LNCAP (cell line): ENCODE measurements around the gene RNF130.

Source experiments
- TF ChIP-seq, protein P1 (sequence below): fragments of 450-650 bp; IDR thresholded peaks from 2 replicates; pipeline ENCODE4 v1.5.1; 2017; ENCODE audit warnings: mild to moderate bottlenecking

RNF130 gene, protein sequence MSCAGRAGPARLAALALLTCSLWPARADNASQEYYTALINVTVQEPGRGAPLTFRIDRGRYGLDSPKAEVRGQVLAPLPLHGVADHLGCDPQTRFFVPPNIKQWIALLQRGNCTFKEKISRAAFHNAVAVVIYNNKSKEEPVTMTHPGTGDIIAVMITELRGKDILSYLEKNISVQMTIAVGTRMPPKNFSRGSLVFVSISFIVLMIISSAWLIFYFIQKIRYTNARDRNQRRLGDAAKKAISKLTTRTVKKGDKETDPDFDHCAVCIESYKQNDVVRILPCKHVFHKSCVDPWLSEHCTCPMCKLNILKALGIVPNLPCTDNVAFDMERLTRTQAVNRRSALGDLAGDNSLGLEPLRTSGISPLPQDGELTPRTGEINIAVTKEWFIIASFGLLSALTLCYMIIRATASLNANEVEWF

DNA sequence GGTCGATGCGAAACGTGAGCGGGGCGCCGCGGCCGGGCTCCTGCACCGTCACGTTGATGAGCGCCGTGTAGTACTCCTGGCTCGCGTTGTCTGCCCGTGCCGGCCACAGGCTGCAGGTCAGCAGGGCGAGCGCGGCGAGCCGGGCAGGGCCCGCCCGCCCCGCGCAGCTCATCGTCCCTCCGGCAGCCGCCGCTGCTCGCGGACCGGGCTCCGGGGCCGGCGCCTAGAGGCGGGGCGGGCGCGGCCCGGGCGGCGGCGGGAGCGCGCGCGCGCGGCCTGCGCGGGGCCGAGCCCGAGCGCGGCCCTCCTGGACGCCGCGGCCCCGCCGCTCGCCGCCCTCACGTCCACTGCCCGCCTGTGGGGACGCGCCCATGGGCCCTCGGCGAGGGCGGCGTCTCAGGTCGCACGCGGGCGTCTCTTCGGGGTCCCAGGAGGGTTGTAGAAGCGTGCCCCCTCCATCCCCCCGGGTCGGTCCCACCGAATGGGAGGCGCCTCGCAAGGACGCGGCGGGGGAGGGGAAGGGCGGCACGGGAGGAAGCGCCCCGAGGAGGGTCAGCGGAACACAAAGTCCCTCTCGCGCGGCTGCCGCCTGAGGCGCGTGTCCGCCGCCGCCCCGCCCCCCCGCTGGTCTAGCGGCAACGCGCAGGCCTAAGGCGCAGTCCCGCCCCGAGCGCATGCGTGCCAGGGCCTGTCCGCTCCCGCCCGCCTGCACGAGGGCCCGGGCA, at the start of gene RNF130:
Gene RNF130, minus strand, starts transcription at position 229 of the 725 bp plus-strand sequence. Its CDS starts 57 bp downstream, at position 172.
- TF ChIP-seq, protein P1, sequence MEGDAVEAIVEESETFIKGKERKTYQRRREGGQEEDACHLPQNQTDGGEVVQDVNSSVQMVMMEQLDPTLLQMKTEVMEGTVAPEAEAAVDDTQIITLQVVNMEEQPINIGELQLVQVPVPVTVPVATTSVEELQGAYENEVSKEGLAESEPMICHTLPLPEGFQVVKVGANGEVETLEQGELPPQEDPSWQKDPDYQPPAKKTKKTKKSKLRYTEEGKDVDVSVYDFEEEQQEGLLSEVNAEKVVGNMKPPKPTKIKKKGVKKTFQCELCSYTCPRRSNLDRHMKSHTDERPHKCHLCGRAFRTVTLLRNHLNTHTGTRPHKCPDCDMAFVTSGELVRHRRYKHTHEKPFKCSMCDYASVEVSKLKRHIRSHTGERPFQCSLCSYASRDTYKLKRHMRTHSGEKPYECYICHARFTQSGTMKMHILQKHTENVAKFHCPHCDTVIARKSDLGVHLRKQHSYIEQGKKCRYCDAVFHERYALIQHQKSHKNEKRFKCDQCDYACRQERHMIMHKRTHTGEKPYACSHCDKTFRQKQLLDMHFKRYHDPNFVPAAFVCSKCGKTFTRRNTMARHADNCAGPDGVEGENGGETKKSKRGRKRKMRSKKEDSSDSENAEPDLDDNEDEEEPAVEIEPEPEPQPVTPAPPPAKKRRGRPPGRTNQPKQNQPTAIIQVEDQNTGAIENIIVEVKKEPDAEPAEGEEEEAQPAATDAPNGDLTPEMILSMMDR = no peak

DNA sequence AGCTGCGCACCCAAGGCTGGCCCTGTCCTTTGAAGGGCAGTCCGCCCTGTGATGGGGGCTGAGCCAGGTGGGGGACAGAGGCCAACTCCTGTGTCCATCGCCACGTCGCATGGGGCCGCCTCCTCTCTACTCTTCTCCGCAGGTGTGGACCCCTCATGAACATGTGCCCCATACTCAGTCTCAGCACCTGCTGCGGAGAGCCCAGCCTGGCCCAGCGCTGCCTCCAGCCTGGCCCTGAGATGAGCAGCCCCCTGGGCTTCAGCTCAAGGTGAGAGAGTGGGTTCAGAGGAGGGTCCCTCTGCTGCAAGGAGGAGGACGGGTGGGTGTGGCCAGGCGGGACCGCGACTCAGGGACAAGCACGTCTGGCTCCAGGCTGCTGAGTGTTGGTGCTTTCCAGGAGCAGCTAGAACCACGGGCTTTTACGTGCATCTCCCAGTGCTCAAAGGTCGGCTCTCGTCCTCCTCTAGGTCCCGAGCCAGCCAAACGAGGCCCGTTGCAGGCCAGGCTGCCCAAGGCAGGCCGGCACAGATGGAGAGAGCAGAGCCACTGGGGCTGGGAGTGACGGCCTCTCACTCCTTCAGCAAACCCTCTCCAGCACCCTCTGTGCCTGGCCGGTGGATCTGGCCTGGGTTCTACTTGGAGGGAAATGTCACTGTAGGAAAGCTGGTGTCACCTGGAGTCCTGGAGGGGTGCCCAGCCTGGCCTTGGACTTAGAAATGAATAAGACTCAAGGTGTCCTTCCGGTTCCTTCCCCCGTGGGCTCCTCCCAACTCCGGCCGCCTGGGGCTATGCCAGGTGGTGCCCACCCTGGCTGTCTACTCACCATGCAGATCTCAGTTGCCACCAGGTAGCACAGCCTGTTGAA, 48.9 kb upstream of the RNF130 start:
- TF ChIP-seq, protein P1 = no peak

DNA sequence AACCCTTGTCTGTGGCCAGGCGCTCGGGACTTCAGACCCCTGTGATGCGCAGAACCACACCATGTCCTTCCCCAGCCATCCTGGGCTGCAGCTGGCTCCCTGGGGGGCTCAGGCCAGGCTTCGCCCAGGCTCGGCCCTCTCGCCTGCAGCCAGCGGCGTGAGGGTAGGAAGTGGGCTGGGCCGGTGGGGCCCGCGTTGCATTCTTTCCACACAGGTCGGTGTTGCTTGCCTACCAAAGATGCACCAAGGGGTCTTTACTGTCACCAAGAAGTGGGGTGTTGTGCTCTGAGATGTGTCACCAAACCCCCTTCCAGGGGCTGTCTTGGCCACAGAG, 48.3 kb upstream of the RNF130 start:
- TF ChIP-seq, protein P1 = no peak

DNA sequence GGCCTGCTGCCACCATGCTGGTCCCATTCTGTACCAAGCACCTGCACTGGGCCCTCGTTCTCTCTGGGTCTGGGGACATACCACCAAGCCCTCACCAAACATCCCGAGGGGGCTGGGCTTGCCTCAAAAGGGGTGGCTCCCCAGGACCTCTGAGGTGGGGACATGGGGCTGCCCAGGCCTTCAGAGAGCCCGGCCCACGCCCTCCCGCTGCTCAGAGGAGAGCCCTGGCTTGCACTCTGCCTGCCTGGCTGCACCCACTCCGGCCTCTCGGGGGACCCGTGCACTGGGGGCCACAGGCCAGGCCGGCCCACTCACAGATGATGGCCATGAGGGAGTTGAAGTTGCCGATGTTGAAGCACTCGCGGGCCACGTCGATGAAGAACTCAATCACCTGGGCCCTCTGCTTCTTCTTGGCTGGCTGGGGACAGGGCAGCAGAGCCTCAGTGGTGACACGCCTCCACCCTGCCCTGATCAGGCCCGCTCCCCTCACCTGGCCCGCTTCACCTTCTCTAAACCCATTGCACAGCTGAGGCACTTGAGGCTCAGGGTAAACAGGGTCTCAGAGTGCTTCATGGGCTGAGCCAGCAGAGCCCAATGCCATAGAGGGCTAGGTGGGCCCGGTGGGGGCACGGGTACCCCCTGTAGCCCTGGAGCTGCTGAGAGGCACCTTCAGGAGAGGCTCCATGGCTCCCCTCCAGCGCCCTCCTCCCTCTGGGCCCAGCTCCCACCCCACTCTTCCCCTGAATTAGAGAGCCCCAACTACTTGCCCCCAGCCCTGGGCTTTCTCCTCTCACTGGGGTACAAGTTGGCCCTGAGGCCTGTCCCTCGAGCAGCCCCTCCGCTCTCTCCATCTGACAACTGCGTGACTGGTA, 47.7 kb upstream of the RNF130 start:
- TF ChIP-seq, protein P1 = no peak

DNA sequence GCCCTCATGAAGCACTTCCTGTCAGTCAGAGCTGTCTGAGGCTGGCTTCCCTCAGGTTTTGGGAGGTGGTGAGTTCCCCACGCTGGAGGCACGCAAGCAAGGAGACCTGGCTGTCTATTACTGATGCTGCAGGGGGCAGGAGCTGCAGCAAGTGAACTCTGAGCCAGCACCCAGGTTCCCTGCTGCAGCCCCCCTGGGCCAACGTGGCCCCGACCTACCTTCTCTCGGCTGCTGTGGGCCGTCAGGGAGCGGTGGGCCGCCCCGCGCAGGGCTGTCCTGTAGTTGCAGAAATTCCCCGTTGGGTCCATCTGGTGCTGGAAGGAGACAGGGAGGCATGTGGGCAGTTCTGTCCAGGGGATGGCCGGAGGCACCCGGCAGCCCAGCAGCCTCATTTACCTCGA, 46.8 kb upstream of the RNF130 start:
- TF ChIP-seq, protein P1 = no peak

DNA sequence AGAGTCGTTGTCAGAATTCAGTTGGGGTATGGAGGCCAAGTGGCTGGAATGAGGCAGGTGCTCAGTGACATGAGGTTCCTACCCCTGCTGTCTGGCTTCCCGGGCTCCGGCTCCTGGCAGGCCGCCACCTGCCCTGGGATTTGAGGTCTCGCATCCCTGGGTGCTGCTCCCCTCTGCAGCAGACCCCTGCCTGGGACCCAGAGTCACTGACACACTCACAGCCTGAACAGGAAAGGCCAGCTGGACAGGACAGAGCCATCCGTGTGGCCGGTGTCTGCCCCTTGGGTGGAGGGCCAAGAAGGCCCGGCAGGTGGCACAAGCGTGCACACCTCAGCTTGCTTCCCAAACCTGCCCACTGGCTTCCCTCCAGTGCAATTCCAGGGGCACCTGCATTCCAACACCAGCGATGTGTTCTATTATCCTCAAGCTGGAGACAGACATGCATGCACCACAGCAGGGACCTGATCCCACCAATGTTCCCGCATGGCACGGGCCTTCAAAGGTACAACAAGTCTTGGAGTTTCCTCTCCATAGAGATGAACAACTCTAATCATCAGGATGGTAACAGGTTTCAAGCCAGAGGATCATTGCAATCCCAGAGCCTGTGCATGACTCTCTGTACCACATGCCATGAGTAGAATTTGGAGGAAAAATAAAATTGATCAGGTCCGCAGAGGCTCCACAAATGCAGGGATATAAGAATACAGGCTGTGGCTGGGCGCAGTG, 45.6 kb upstream of the RNF130 start:
- TF ChIP-seq, protein P1 = peak; percentile 62
